Mononuclear cell (primary cell): Measurements from ENCODE around the gene EIPR1. TPM values are rescaled to one million over a fixed set of nuclear protein-coding genes. Genes with fewer than 3 reads are reported as not detected.

ENCODE experiments used
- H3K27me3 ChIP-seq: 2 replicates; pipeline ENCODE4 v1.6.0; 2011; ENCODE audit warnings: low read length, control low read depth; ENCODE audit not compliant: insufficient read depth
- H3K4me1 ChIP-seq: 2 replicates; pipeline ENCODE4 v1.5.1; 2011; ENCODE audit warnings: mild to moderate bottlenecking, low read length, control low read depth; ENCODE audit not compliant: insufficient read depth
- H3K4me3 ChIP-seq: 2 replicates; pipeline ENCODE4 v1.5.1; 2011; ENCODE audit warnings: mild to moderate bottlenecking, low read length, moderate library complexity
- H3K9me3 ChIP-seq: 2 replicates; pipeline ENCODE4 v1.5.1; 2011; ENCODE audit warnings: low read depth, mild to moderate bottlenecking, control low read depth, low read length
- total RNA-seq: library from RNA; depleted of rRNA; stranded (reverse); fragments of >200 nt; gene quantifications from one replicate; pipeline ENCODE4 v1.2.3, GENCODE V29; 2012

EIPR1 gene
- total RNA-seq, 1 donor, result 10.0 TPM

DNA sequence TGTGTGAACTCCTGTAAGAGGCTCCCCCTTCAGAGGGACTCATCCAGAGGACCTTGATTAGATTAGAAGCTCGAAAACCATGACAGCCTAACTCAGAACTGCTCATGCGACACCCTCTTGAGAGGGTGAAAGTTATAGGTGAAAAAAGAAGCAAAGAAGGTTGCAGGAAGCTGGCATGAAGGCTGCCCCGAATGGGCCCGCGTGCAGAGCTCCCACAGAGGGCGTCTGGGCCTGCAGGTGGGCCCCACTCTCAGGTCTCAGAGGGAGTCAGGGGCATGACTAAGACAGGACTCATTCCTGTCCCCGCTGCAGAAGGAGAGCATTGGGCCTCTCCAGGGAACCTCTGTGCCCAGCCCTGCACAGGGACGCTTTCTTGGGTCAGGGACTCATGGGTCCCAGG, 235.4 kb downstream of the EIPR1 start:
- Histone ChIP-seq H3K9me3 (no peaks in the 10 kb centered on the region), H3K27me3 (no peaks in the 10 kb centered on the region), H3K4me1 (no peaks in the 10 kb centered on the region), H3K4me3 (no peak overlapping the region)

- Histone ChIP-seq H3K4me3 (no peak overlapping the region), H3K9me3 (no peaks in the 10 kb centered on the region), H3K27me3 (no peaks in the 10 kb centered on the region), H3K4me1 (no peaks in the 10 kb centered on the region)
Observed at GRCh38 chr2:3141696-3142095, 235.9 kb downstream of the EIPR1 start.

- Histone ChIP-seq H3K27me3 (no peaks in the 10 kb centered on the region), H3K9me3 (no peaks in the 10 kb centered on the region), H3K4me3 (no peak overlapping the region), H3K4me1 (no peaks in the 10 kb centered on the region)
Observed at GRCh38 chr2:3139906-3140305, 237.7 kb downstream of the EIPR1 start.

Other genes with a start within 250 kb of the EIPR1 start
- gene TRAPPC12, start 1.9 kb upstream of the EIPR1 start, total RNA-seq, result 18.3 TPM
- gene ADI1, start 141.7 kb upstream of the EIPR1 start, total RNA-seq, result 25.6 TPM
- 26.2 TPM for gene RNASEH1, start 180.5 kb upstream of the EIPR1 start, total RNA-seq
- gene RPS7, start 197.4 kb upstream of the EIPR1 start, total RNA-seq, result 1,928 TPM
- gene COLEC11, start 217.3 kb upstream of the EIPR1 start, total RNA-seq, result not detected